HepG2 (cell line): ENCODE results near the gene ARMH1. TPM values are rescaled to one million over a fixed set of nuclear protein-coding genes. Genes with fewer than 3 reads are reported as not detected.

Experiments used
- DR1 ChIP-seq: sonication (generic); formaldehyde crosslinking; IDR thresholded peaks from 2 replicates; pipeline ENCODE4 v1.8.0; 2021; ENCODE audit warnings: mild to moderate bottlenecking, missing genetic modification reagents, inconsistent platforms
- EEA1 ChIP-seq: sonication (generic); formaldehyde crosslinking; IDR thresholded peaks from 2 replicates; pipeline ENCODE4 v1.5.1; 2020; ENCODE audit warnings: mild to moderate bottlenecking, missing genetic modification reagents, borderline replicate concordance
- ELF3 ChIP-seq: IDR thresholded peaks from 2 replicates; pipeline ENCODE4 v1.6.1; 2016; ENCODE audit warnings: missing genetic modification reagents, missing compliant biosample characterization
- ESRRA ChIP-seq: sonication (generic); formaldehyde crosslinking; IDR thresholded peaks from 2 replicates; pipeline ENCODE4 v1.5.1; 2020; ENCODE audit warnings: mild to moderate bottlenecking, low read depth, missing genetic modification reagents
- HMG20B ChIP-seq: conservative IDR thresholded peaks from 2 replicates; pipeline ENCODE4 v1.6.1; 2016; ENCODE audit warnings: missing genetic modification reagents, missing compliant biosample characterization
- RFXANK ChIP-seq: IDR thresholded peaks from 2 replicates; pipeline ENCODE4 v1.6.1; 2016
- SALL1 ChIP-seq: sonication (generic); formaldehyde crosslinking; IDR thresholded peaks from 2 replicates; pipeline ENCODE4 v1.8.0; 2022; ENCODE audit warnings: mild to moderate bottlenecking, missing genetic modification reagents
- SP4 ChIP-seq: sonication (generic); formaldehyde crosslinking; IDR thresholded peaks from 2 replicates; pipeline ENCODE4 v1.8.1; 2023; ENCODE audit warnings: mild to moderate bottlenecking, missing genetic modification reagents
- THYN1 ChIP-seq: sonication (generic); formaldehyde crosslinking; IDR thresholded peaks from 2 replicates; pipeline ENCODE4 v1.8.1; 2023; ENCODE audit warnings: low read depth, mild to moderate bottlenecking, moderate library complexity, missing genetic modification reagents, borderline replicate concordance
- ZNF367 ChIP-seq: sonication (generic); formaldehyde crosslinking; IDR thresholded peaks from 2 replicates; pipeline ENCODE4 v1.4.0; 2020; ENCODE audit warnings: missing genetic modification reagents, borderline replicate concordance
- ZNF557 ChIP-seq: sonication (generic); formaldehyde crosslinking; IDR thresholded peaks from 2 replicates; pipeline ENCODE4 v1.4.0; 2020; ENCODE audit warnings: missing genetic modification reagents
- ZNF788 ChIP-seq: sonication (generic); formaldehyde crosslinking; IDR thresholded peaks from 2 replicates; pipeline ENCODE4 v1.5.0; 2020; ENCODE audit warnings: mild to moderate bottlenecking, missing genetic modification reagents, borderline replicate concordance
- ZNF879 ChIP-seq: sonication (generic); formaldehyde crosslinking; IDR thresholded peaks from 2 replicates; pipeline ENCODE4 v1.8.1; 2023; ENCODE audit warnings: missing genetic modification reagents
- polyA plus RNA-seq, 8 experiments: library from polyadenylated mRNA; depleted of rRNA in 3 of 8; stranded (reverse) in 7 of 8; unstranded in 1 of 8; fragments of >200 nt; fragmentation: Illumina TruSeq in 4 of 8; extraction: Trizol in 4 of 8; gene quantifications; 2 replicates each; pipeline versions ENCODE4 v1.2.1 to v1.2.3, GENCODE V29; 2011 to 2016; ENCODE audit warnings: low read depth in 4 of 8, missing spikeins in 1 of 8, mixed read lengths in 1 of 8; ENCODE audit not compliant: insufficient read depth in 1 of 8
- total RNA-seq, 5 experiments: library from RNA; depleted of rRNA; stranded (reverse); fragments of >200 nt; fragmentation: Illumina TruSeq; extraction: Trizol; gene quantifications; 2 replicates each; pipeline ENCODE4 v1.2.3, GENCODE V29; 2016; ENCODE audit warnings: low read depth in 1 of 5
- TF ChIP-seq, protein P1 (sequence below): sonication (generic); formaldehyde crosslinking; IDR thresholded peaks from 2 replicates; pipeline ENCODE4 v1.5.0; 2020; ENCODE audit warnings: missing genetic modification reagents
- TF ChIP-seq, protein P2 (sequence below), 2 experiments: sonication (generic) in 1 of 2; formaldehyde crosslinking in 1 of 2; IDR thresholded peaks; 2 replicates each; pipeline versions ENCODE4 v1.6.1 to v1.9.0; 2014 to 2022; ENCODE audit warnings: antibody characterized with exemption in 1 of 2, borderline replicate concordance in 1 of 2, inconsistent platforms in 1 of 2, low read depth in 1 of 2, missing genetic modification reagents in 1 of 2
- TF ChIP-seq, protein P3 (sequence below), 2 experiments: fragments of 450-650 bp in 1 of 2; sonication (generic) in 1 of 2; formaldehyde crosslinking; IDR thresholded peaks; 2 replicates each; pipeline versions ENCODE4 v1.5.0 to v1.8.0; 2020 to 2022; ENCODE audit warnings: mild to moderate bottlenecking in 1 of 2, missing genetic modification reagents in 1 of 2
- TF ChIP-seq, protein P4 (sequence below): sonication (generic); formaldehyde crosslinking; IDR thresholded peaks from 2 replicates; pipeline ENCODE4 v1.5.0; 2020; ENCODE audit warnings: mild to moderate bottlenecking, missing genetic modification reagents

The ARMH1 gene
- total and polyA plus RNA-seq, 2 of the 13 experiments (the other 11 are each of a cell fraction or from before 2014, with no cell fraction given): 0.69 TPM; not detected in 1

DNA sequence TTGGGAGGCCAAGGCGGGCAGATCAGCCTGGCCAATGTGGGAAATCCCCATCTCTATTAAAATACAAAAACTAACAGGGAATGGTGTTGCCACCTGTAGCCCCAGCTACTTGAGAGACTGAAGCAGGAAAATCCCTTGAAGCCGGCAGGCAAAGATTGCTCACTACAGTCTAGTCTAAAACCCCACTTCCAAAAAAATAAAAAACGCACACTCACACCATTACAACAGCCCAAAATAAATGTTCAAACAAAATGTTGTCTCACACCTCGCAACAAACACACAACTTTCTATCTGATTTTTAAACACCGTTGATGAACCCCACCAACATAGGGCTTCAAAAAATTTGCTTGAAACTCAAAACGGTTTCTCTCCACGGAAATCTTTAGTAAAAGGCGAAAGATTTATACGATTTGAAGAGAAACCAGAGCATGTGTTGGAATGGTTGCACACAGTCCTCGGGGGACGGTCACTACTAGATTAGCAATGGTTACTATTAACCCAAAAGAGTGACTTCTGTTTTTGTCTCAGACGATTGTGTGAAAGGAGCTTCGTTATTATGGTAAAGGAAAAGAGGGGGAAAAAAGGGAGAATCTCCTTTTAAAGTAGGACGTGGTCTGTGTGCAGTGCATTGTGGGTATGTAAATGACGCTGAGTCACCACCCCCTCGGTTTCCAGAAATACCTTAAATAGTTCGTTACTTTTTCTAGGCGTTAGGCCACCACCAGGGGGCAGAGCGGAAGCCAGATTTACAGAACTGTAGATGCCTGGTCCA is 56.4 kb downstream of the ARMH1 start, which contains the start of gene RNU5D-1 (continued):
- no peak for TF ChIP-seq ZNF879 (CRISPR knock-in tag)
- TF ChIP-seq, protein P1, sequence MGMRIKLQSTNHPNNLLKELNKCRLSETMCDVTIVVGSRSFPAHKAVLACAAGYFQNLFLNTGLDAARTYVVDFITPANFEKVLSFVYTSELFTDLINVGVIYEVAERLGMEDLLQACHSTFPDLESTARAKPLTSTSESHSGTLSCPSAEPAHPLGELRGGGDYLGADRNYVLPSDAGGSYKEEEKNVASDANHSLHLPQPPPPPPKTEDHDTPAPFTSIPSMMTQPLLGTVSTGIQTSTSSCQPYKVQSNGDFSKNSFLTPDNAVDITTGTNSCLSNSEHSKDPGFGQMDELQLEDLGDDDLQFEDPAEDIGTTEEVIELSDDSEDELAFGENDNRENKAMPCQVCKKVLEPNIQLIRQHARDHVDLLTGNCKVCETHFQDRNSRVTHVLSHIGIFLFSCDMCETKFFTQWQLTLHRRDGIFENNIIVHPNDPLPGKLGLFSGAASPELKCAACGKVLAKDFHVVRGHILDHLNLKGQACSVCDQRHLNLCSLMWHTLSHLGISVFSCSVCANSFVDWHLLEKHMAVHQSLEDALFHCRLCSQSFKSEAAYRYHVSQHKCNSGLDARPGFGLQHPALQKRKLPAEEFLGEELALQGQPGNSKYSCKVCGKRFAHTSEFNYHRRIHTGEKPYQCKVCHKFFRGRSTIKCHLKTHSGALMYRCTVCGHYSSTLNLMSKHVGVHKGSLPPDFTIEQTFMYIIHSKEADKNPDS (CRISPR knock-in tag): 0 out of 2 replicates have a peak, but pooled peaks have one; percentile 62
- TF ChIP-seq EEA1 (CRISPR knock-in tag): no peak
- TF ChIP-seq, protein P2, sequence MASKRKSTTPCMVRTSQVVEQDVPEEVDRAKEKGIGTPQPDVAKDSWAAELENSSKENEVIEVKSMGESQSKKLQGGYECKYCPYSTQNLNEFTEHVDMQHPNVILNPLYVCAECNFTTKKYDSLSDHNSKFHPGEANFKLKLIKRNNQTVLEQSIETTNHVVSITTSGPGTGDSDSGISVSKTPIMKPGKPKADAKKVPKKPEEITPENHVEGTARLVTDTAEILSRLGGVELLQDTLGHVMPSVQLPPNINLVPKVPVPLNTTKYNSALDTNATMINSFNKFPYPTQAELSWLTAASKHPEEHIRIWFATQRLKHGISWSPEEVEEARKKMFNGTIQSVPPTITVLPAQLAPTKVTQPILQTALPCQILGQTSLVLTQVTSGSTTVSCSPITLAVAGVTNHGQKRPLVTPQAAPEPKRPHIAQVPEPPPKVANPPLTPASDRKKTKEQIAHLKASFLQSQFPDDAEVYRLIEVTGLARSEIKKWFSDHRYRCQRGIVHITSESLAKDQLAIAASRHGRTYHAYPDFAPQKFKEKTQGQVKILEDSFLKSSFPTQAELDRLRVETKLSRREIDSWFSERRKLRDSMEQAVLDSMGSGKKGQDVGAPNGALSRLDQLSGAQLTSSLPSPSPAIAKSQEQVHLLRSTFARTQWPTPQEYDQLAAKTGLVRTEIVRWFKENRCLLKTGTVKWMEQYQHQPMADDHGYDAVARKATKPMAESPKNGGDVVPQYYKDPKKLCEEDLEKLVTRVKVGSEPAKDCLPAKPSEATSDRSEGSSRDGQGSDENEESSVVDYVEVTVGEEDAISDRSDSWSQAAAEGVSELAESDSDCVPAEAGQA (IDR thresholded peaks at IDR 0.05; ENCODE audit: low read depth): no peak
- TF ChIP-seq, protein P2 (CRISPR knock-in tag; IDR thresholded peaks at IDR 0.05; ENCODE audit: borderline replicate concordance): no peak
- no peak for TF ChIP-seq ZNF557 (CRISPR knock-in tag)
- TF ChIP-seq SALL1 (CRISPR knock-in tag): peak; percentile 43; the same call in 1 of the 2 replicates
- peak; percentile 85 for TF ChIP-seq RFXANK (CRISPR knock-in tag)
- TF ChIP-seq, protein P3, sequence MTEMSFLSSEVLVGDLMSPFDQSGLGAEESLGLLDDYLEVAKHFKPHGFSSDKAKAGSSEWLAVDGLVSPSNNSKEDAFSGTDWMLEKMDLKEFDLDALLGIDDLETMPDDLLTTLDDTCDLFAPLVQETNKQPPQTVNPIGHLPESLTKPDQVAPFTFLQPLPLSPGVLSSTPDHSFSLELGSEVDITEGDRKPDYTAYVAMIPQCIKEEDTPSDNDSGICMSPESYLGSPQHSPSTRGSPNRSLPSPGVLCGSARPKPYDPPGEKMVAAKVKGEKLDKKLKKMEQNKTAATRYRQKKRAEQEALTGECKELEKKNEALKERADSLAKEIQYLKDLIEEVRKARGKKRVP (CRISPR knock-in tag; IDR thresholded peaks at IDR 0.05): peak; percentile 74 to 95
- TF ChIP-seq ESRRA (CRISPR knock-in tag): 0 out of 2 replicates have a peak, but pooled peaks have one; percentile 23
- TF ChIP-seq ZNF788 (CRISPR knock-in tag): no peak
- TF ChIP-seq HMG20B (CRISPR knock-in tag): no peak
- TF ChIP-seq SP4 (CRISPR knock-in tag): no peak
- peak; percentile 37 for TF ChIP-seq ELF3 (CRISPR knock-in tag)
- TF ChIP-seq THYN1: no peak
- TF ChIP-seq ZNF367 (CRISPR knock-in tag): 0 out of 2 replicates have a peak, but pooled peaks have one; percentile 9
- TF ChIP-seq DR1 (CRISPR knock-in tag): peak; percentile 84
- TF ChIP-seq, protein P4, sequence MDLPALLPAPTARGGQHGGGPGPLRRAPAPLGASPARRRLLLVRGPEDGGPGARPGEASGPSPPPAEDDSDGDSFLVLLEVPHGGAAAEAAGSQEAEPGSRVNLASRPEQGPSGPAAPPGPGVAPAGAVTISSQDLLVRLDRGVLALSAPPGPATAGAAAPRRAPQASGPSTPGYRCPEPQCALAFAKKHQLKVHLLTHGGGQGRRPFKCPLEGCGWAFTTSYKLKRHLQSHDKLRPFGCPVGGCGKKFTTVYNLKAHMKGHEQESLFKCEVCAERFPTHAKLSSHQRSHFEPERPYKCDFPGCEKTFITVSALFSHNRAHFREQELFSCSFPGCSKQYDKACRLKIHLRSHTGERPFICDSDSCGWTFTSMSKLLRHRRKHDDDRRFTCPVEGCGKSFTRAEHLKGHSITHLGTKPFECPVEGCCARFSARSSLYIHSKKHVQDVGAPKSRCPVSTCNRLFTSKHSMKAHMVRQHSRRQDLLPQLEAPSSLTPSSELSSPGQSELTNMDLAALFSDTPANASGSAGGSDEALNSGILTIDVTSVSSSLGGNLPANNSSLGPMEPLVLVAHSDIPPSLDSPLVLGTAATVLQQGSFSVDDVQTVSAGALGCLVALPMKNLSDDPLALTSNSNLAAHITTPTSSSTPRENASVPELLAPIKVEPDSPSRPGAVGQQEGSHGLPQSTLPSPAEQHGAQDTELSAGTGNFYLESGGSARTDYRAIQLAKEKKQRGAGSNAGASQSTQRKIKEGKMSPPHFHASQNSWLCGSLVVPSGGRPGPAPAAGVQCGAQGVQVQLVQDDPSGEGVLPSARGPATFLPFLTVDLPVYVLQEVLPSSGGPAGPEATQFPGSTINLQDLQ: peak; percentile 48; the same call in 1 of the 2 replicates
